ENCODE measurements around the gene SCGB1C2. TPM values are rescaled to one million over a fixed set of nuclear protein-coding genes. Genes with fewer than 3 reads are reported as not detected.

SCGB1C2 gene
- polyA plus RNA-seq, 6 donors from 2014 or later = not detected

GRCh38 chr17:181245-182049, 44.1 kb downstream of the SCGB1C2 start, which contains the start of gene DOC2B:
DOC2B (minus strand) TSS chr17:181650; CDS start chr17:181479, 171 bp downstream.
- H3K27me3 Mint-ChIP-seq = peaks cover 46 to 74% (median 67%) of the 10 kb centered on the region in 3 donors
- peaks cover 0 to 4% (median 0%) of the 10 kb centered on the region in 7 donors for H3K9me3 Mint-ChIP-seq
- DNase-seq (no peak), ATAC-seq (ENCODE audit: low read depth in 2 of 2) (no peak)
- peak within 1 kb of the TSS in 6 of 8 donors; percentile 38 to 75 (median 54) for H3K4me3 Mint-ChIP-seq
- H3K4me1 Mint-ChIP-seq = peaks cover 5 to 7% (median 7%) of the 10 kb centered on the region in 3 donors
- peak within 1 kb of the TSS in 1 of 6 donors; percentile 30 for H3K27ac Mint-ChIP-seq
- no peaks in the 10 kb centered on the region for H3K36me3 Mint-ChIP-seq

GRCh38 chr17:182050-182751, 44.8 kb downstream of the SCGB1C2 start:
- Mint-ChIP-seq H3K36me3 (no peaks in the 10 kb centered on the region), H3K27ac (peak overlapping the region in 1 of 6 donors; percentile 30), H3K4me3 (peak overlapping the region in 6 of 8 donors; percentile 38 to 75 (median 54)), H3K27me3 (peaks cover 44 to 76% (median 66%) of the 10 kb centered on the region in 3 donors), H3K4me1 (peaks cover 5 to 7% (median 7%) of the 10 kb centered on the region in 3 donors), H3K9me3 (peaks cover 0 to 4% (median 0%) of the 10 kb centered on the region in 7 donors)
- no peak for ATAC-seq (ENCODE audit: low read depth in 2 of 2)
- no peak for DNase-seq

DNA sequence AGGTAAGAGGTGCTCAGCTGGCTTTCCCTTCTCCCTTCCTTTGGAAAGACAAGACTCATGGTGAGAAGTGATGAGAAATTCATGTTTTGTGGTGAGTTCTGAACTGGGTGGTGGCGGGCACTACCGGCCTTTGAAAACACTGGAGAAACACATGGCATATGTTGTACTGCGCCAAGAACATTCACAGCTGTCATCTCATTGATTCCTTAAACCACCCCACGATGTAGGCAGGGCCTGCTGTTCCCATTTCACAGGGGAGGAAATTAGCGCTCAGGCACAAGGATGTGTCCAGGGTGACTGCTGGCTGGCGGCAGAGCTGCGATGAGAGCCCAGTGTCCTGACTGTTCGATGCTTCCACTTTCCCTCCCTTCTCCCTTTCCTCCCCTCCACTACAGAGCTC, 45.7 kb downstream of the SCGB1C2 start:
- Mint-ChIP-seq H3K9me3 (peaks cover 0 to 4% (median 0%) of the 10 kb centered on the region in 7 donors), H3K4me3 (no peak overlapping the region), H3K36me3 (no peaks in the 10 kb centered on the region), H3K27me3 (peaks cover 38 to 69% (median 58%) of the 10 kb centered on the region in 3 donors), H3K4me1 (peaks cover 5 to 7% (median 7%) of the 10 kb centered on the region in 3 donors), H3K27ac (no peak overlapping the region)
- ATAC-seq (ENCODE audit: low read depth in 2 of 2) (no peak), DNase-seq (no peak)

GRCh38 chr17:185445-186138, 48.2 kb downstream of the SCGB1C2 start:
- no peak overlapping the region for H3K27ac Mint-ChIP-seq
- H3K4me1 Mint-ChIP-seq = peaks cover 5 to 7% (median 7%) of the 10 kb centered on the region in 3 donors
- peaks cover 0 to 4% (median 0%) of the 10 kb centered on the region in 7 donors for H3K9me3 Mint-ChIP-seq
- no peaks in the 10 kb centered on the region for H3K36me3 Mint-ChIP-seq
- no peak for ATAC-seq (ENCODE audit: low read depth in 2 of 2)
- DNase-seq = no peak
- H3K4me3 Mint-ChIP-seq = peak overlapping the region in 1 of 8 donors; percentile 51
- peaks cover 31 to 50% (median 44%) of the 10 kb centered on the region in 3 donors for H3K27me3 Mint-ChIP-seq

GRCh38 chr17:187130-187529, 49.8 kb downstream of the SCGB1C2 start:
- no peaks in the 10 kb centered on the region for H3K36me3 Mint-ChIP-seq
- no peak for DNase-seq
- no peak for ATAC-seq (ENCODE audit: low read depth in 2 of 2)
- H3K27ac Mint-ChIP-seq = no peak overlapping the region
- H3K4me3 Mint-ChIP-seq = no peak overlapping the region
- H3K27me3 Mint-ChIP-seq = peaks cover 28 to 45% (median 40%) of the 10 kb centered on the region in 3 donors
- H3K4me1 Mint-ChIP-seq = peaks cover 2 to 3% (median 2%) of the 10 kb centered on the region in 3 donors
- H3K9me3 Mint-ChIP-seq = peaks cover 0 to 2% (median 0%) of the 10 kb centered on the region in 7 donors

Other genes with a start within 250 kb of the SCGB1C2 start
- gene DOC2B, start 44.1 kb downstream of the SCGB1C2 start, polyA plus RNA-seq (ENCODE audit: low read depth in 6 of 6) = not detected
- gene RPH3AL, start 215.2 kb downstream of the SCGB1C2 start, polyA plus RNA-seq (ENCODE audit: low read depth in 6 of 6) = 10 to 100 TPM in 2 of 6 donors, 1 to 10 TPM in 3, not detected in 1; 1.3 to 13.2 (median 2.9) TPM